Colonic mucosa (tissue), 4 donors: ENCODE measurements around the gene FREM1. TPM values are rescaled to one million over a fixed set of nuclear protein-coding genes. Genes with fewer than 3 reads are reported as not detected.

ENCODE experiments used
- DNase-seq: peaks from one replicate; pipeline ENCODE4 v3.0.0-alpha.2; 2020
- H3K27ac ChIP-seq: fragments of 200-600 bp; one replicate; pipeline ENCODE4 v1.8.0; 2021
- H3K27me3 ChIP-seq: fragments of 200-600 bp; one replicate; pipeline ENCODE4 v1.8.0; 2021
- H3K36me3 ChIP-seq: fragments of 200-600 bp; one replicate; pipeline ENCODE4 v1.8.0; 2021
- H3K4me1 ChIP-seq: fragments of 200-600 bp; one replicate; pipeline ENCODE4 v1.8.0; 2021; ENCODE audit warnings: mild to moderate bottlenecking
- H3K4me3 ChIP-seq: fragments of 200-600 bp; one replicate; pipeline ENCODE4 v1.8.0; 2021
- H3K9ac ChIP-seq, 2 donors: one replicate each; pipeline ENCODE4 v1.7.0; 2013; ENCODE audit warnings: control low read depth in 2 of 2, low read depth in 2 of 2, low read length in 2 of 2
- H3K9me3 ChIP-seq: fragments of 200-600 bp; one replicate; pipeline ENCODE4 v1.8.0; 2021
- intact Hi-C: fragments of 100-400 bp; cut with DNase I; formaldehyde crosslinking; loops from one replicate; pipeline ENCODE4 v1.14.1; 2022
- total RNA-seq, 2 donors: library from RNA; stranded (reverse); fragmentation: NEBNext Ultra II Directional in 1 of 2; extraction: Animal tissue kit (Norgen Biotek cat#: 25700) in 1 of 2; gene quantifications; one replicate each; pipeline ENCODE4 v1.2.1, GENCODE V29; 2021
- TF ChIP-seq, protein P1 (sequence below): fragments of 200-600 bp; IDR thresholded peaks from one replicate; pipeline ENCODE4 v1.8.0; 2022; ENCODE audit warnings: antibody characterized with exemption, mild to moderate bottlenecking
- donor health status: healthy.
- donor health status: DM: no; HTN: no; CAD: no.
- donor health status: DM: no; HTN: no; CAD: no.

Gene FREM1
- total RNA-seq, 2 donors from 2014 or later, result 1.1 to 1.5 TPM

DNA sequence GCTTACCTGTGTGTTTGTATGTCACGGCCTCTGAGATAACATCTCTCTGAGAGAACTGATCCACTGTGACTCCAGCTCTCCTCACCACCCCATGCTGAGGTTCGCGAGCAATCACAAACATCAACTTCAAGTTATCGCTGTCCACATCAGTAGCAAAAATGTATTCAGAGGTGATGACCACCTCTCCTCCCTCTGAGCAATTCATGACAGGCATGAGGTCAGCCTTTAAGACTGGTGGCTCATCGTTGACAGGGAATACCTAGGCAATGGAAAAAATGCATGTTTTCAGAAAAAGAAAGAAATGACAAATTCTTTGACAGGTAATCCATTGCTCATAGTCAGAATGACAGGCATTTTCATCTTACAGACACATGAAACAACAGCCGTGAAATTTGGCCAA lies 97.4 kb downstream of the FREM1 start:
- no peak for DNase-seq
- no peaks in the 10 kb centered on the region for H3K9me3 ChIP-seq
- no peak overlapping the region for H3K27ac ChIP-seq
- no peaks in the 10 kb centered on the region for H3K36me3 ChIP-seq
- H3K9ac ChIP-seq, result no peak overlapping the region
- TF ChIP-seq, protein P1, sequence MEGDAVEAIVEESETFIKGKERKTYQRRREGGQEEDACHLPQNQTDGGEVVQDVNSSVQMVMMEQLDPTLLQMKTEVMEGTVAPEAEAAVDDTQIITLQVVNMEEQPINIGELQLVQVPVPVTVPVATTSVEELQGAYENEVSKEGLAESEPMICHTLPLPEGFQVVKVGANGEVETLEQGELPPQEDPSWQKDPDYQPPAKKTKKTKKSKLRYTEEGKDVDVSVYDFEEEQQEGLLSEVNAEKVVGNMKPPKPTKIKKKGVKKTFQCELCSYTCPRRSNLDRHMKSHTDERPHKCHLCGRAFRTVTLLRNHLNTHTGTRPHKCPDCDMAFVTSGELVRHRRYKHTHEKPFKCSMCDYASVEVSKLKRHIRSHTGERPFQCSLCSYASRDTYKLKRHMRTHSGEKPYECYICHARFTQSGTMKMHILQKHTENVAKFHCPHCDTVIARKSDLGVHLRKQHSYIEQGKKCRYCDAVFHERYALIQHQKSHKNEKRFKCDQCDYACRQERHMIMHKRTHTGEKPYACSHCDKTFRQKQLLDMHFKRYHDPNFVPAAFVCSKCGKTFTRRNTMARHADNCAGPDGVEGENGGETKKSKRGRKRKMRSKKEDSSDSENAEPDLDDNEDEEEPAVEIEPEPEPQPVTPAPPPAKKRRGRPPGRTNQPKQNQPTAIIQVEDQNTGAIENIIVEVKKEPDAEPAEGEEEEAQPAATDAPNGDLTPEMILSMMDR, result no peak
- H3K4me3 ChIP-seq, result no peak overlapping the region
- H3K27me3 ChIP-seq, result no peaks in the 10 kb centered on the region
- H3K4me1 ChIP-seq, result no peaks in the 10 kb centered on the region
- intact Hi-C loops, result no loop called here

GRCh38 chr9:14811844-14812243 lies 98.4 kb downstream of the FREM1 start:
- TF ChIP-seq, protein P1, result no peak
- DNase-seq, result no peak
- H3K4me1 ChIP-seq, result no peaks in the 10 kb centered on the region
- intact Hi-C loops, result no loop called here
- no peaks in the 10 kb centered on the region for H3K36me3 ChIP-seq
- no peak overlapping the region for H3K4me3 ChIP-seq
- no peaks in the 10 kb centered on the region for H3K27me3 ChIP-seq
- no peak overlapping the region for H3K9ac ChIP-seq
- no peak overlapping the region for H3K27ac ChIP-seq
- H3K9me3 ChIP-seq, result no peaks in the 10 kb centered on the region

DNA sequence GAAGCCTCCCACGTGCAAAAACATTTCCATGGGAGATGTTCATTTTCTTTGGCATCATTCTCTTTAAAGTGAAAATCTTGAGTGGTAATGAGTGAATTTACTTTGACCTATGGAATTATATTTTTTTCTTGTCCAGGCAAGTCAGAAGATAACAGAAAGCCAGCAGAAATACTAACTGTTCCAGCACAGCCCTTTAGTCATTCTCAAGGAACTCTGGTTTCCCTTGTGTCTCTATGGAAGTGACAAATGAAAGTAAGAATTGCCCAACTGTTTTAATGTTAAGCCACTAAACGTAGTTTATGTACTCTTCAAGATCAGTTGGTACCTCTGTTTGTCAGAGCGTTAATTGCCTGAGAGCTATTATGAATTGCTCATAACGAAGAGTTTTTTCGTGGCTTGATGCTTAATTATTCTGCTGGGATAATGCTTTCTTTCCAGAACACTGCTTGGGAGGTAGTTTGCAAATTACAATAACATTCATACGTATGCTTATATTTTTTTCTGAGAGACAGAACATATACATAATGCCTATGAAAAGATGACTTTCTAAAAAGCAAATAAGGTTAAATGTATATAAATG lies 103.2 kb downstream of the FREM1 start:
- Histone ChIP-seq H3K27me3 (no peaks in the 10 kb centered on the region), H3K4me3 (no peak overlapping the region), H3K9ac (no peak overlapping the region), H3K9me3 (no peaks in the 10 kb centered on the region), H3K4me1 (no peaks in the 10 kb centered on the region), H3K27ac (no peak overlapping the region), H3K36me3 (no peaks in the 10 kb centered on the region)
- no peak for DNase-seq
- intact Hi-C loops, result no loop called here
- TF ChIP-seq, protein P1, result no peak

- intact Hi-C loops, result no loop called here
- Histone ChIP-seq H3K27me3 (no peaks in the 10 kb centered on the region), H3K9me3 (no peaks in the 10 kb centered on the region), H3K4me1 (no peaks in the 10 kb centered on the region), H3K4me3 (no peak overlapping the region), H3K36me3 (no peaks in the 10 kb centered on the region), H3K9ac (no peak overlapping the region), H3K27ac (no peak overlapping the region)
- no peak for DNase-seq
- TF ChIP-seq, protein P1, result no peak
Measured at GRCh38 chr9:14799030-14799429, 111.2 kb downstream of the FREM1 start.

DNA sequence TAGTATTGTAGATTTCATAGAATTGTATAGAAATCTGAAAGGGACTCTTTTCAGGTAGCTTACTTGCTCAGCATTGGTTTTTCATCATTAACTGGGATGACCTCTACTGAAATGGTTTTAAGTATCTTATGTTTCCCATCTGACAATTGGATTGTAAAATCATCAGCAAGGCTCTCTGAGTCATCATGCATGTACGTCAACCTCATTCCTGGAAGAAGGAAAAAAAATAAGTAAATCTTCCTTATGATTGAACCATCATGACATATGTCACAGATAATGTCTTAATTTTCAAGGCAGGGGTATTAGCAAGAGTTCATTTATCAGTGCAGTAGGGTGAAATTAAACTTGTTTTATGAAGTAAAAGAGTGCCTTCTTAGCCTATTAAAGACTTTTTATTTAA lies 112.8 kb downstream of the FREM1 start:
- no peak for DNase-seq

More for the DNA sequence above, 112.8 kb downstream of the FREM1 start:
- Histone ChIP-seq H3K4me3 (no peak overlapping the region), H3K36me3 (no peaks in the 10 kb centered on the region), H3K9me3 (no peaks in the 10 kb centered on the region), H3K4me1 (no peaks in the 10 kb centered on the region), H3K9ac (no peak overlapping the region), H3K27ac (no peak overlapping the region), H3K27me3 (no peaks in the 10 kb centered on the region)
- intact Hi-C loops, result no loop called here
- TF ChIP-seq, protein P1, result no peak
